AG04449 (cell line): ENCODE data around the gene BBOF1.
"Not testable (repeated sequence)": the region's sequence is repeated elsewhere in the genome, so short reads cannot be mapped to it uniquely, and the experiment has no call there.

Experiments
- CTCF ChIA-PET: fragments of 350-600 bp; formaldehyde crosslinking; extraction: SDS; loops from one replicate; lab custom pipeline; 2021; ENCODE audit warnings: antibody characterized with exemption; lab: Yijun Ruan, JAX
- POLR2A ChIA-PET: fragments of 400-600, 350-600 bp; formaldehyde crosslinking; extraction: SDS; loops from one replicate; lab custom pipeline; 2020; ENCODE audit warnings: antibody characterized with exemption, inconsistent platforms; lab: Yijun Ruan, JAX
- DNase-seq: peaks from one replicate; pipeline ENCODE4 v3.0.0-alpha.2; 2010; ENCODE audit warnings: low read depth, low spot score
- H3K4me3 ChIP-seq: 2 replicates; pipeline ENCODE4 v1.5.1; 2011; ENCODE audit warnings: low read depth, mild to moderate bottlenecking, control low read depth, low read length
- CTCF ChIP-seq: IDR thresholded peaks from one replicate; pipeline ENCODE4 v1.5.1; 2011; ENCODE audit warnings: mild to moderate bottlenecking, moderate library complexity, low read length, control low read depth, inconsistent platforms; ENCODE audit not compliant: insufficient read depth; ENCODE audit errors: missing control alignments

The BBOF1 gene

GRCh38 chr14:73998726-73999125 lies 20.4 kb upstream of the BBOF1 start:
- no peak overlapping the region for H3K4me3 ChIP-seq
- TF ChIP-seq CTCF: no peak
- CTCF ChIA-PET: no interaction called here
- POLR2A ChIA-PET: no interaction called here
- no peak for DNase-seq

- DNase-seq, CTCF ChIA-PET, H3K4me3 ChIP-seq, POLR2A ChIA-PET: not testable (repeated sequence)
These were observed 13.5 kb upstream of the BBOF1 start for GRCh38 chr14:74005664-74006063.

- no peak overlapping the region for H3K4me3 ChIP-seq
- POLR2A ChIA-PET: no interaction called here
- DNase-seq: no peak
- CTCF ChIA-PET: interaction anchor here (1.1 kb wide), 1 partner anchor 10 kb away, joined by 3 read pairs; no protein-coding TSS in a partner anchor
- TF ChIP-seq CTCF: no peak
These were observed 10.2 kb upstream of the BBOF1 start for GRCh38 chr14:74008843-74009499.

GRCh38 chr14:74014299-74014698 lies 4.8 kb upstream of the BBOF1 start:
- no peak for DNase-seq
- ChIA-PET CTCF (interaction anchor here (2.4 kb wide), 1 partner anchor 12 kb away, joined by 6 read pairs; no protein-coding TSS in a partner anchor), POLR2A (interaction anchor here (0.6 kb wide), 1 partner anchor 257 kb away, joined by 4 read pairs; no protein-coding TSS in a partner anchor)
- H3K4me3 ChIP-seq: no peak overlapping the region
- TF ChIP-seq CTCF: no peak

- ChIA-PET POLR2A (no interaction called here), CTCF (no interaction called here)
- no peak for DNase-seq
- H3K4me3 ChIP-seq: no peak overlapping the region
- TF ChIP-seq CTCF: no peak
These were observed 4.0 kb upstream of the BBOF1 start for GRCh38 chr14:74015176-74015575.

- POLR2A ChIA-PET: no interaction called here
- no peak for DNase-seq
- CTCF ChIA-PET: no interaction called here
These were observed 3.2 kb upstream of the BBOF1 start for GRCh38 chr14:74015963-74016362.

More at GRCh38 chr14:74015963-74016362, 3.2 kb upstream of the BBOF1 start:
- TF ChIP-seq CTCF: no peak
- H3K4me3 ChIP-seq: no peak overlapping the region
